Osteoblast (primary cell): ENCODE data around the gene EML4. TPM values are rescaled to one million over a fixed set of nuclear protein-coding genes. Genes with fewer than 3 reads are reported as not detected.
A peak's percentile ranks its signal among the peaks of the same experiment; 100 is the strongest.

Experiments used
- DNase-seq: peaks from one replicate; pipeline ENCODE4 v3.0.0; 2011; ENCODE audit warnings: low spot score, mixed read lengths; ENCODE audit not compliant: insufficient read length; ENCODE audit errors: missing footprints
- H2AFZ ChIP-seq: 2 replicates; pipeline ENCODE4 v1.6.0; 2011; ENCODE audit warnings: mild to moderate bottlenecking, low read length
- H3K27ac ChIP-seq: 2 replicates; pipeline ENCODE4 v1.5.1; 2011; ENCODE audit warnings: mild to moderate bottlenecking, low read depth, low read length, moderate library complexity
- H3K27me3 ChIP-seq: 2 replicates; pipeline ENCODE4 v1.6.0; 2012; ENCODE audit warnings: mild to moderate bottlenecking, control low read depth, inconsistent platforms, low read length, moderate library complexity; ENCODE audit not compliant: insufficient read depth
- H3K36me3 ChIP-seq: 2 replicates; pipeline ENCODE4 v1.5.1; 2011; ENCODE audit warnings: mild to moderate bottlenecking, low read length, control low read depth, moderate library complexity; ENCODE audit not compliant: insufficient read depth
- H3K4me1 ChIP-seq: 2 replicates; pipeline ENCODE4 v1.5.1; 2011; ENCODE audit warnings: mild to moderate bottlenecking, low read length, control low read depth, moderate library complexity; ENCODE audit not compliant: insufficient read depth
- H3K4me2 ChIP-seq: 2 replicates; pipeline ENCODE4 v1.6.0; 2011; ENCODE audit warnings: mild to moderate bottlenecking, low read length; ENCODE audit not compliant: insufficient read depth
- H3K4me3 ChIP-seq: fragments of 200-600 bp; sonication (generic); 3 replicates; pipeline ENCODE4 v1.5.1; 2012; ENCODE audit warnings: mild to moderate bottlenecking, low read length, inconsistent platforms; ENCODE audit not compliant: insufficient read depth
- H3K79me2 ChIP-seq: 2 replicates; pipeline ENCODE4 v1.6.0; 2012; ENCODE audit warnings: mild to moderate bottlenecking, low read length, control low read depth, inconsistent platforms; ENCODE audit not compliant: insufficient read depth
- H3K9me3 ChIP-seq: 2 replicates; pipeline ENCODE4 v1.5.1; 2011; ENCODE audit warnings: low read depth, low read length, control low read depth
- H4K20me1 ChIP-seq: 2 replicates; pipeline ENCODE4 v1.6.0; 2012; ENCODE audit warnings: mild to moderate bottlenecking, low read length, control low read depth; ENCODE audit not compliant: insufficient read depth
- total RNA-seq: library from RNA; depleted of rRNA; stranded (reverse); fragments of >200 nt; gene quantifications from 2 replicates; pipeline ENCODE4 v1.2.3, GENCODE V29; 2012
- TF ChIP-seq, protein P1 (sequence below): IDR thresholded peaks from 2 replicates; pipeline ENCODE4 v1.5.1; 2011; ENCODE audit warnings: mild to moderate bottlenecking, low read depth, low read length, moderate library complexity; ENCODE audit errors: extremely low read depth

The EML4 gene
- total RNA-seq, 1 donor, result 91.9 TPM

DNA sequence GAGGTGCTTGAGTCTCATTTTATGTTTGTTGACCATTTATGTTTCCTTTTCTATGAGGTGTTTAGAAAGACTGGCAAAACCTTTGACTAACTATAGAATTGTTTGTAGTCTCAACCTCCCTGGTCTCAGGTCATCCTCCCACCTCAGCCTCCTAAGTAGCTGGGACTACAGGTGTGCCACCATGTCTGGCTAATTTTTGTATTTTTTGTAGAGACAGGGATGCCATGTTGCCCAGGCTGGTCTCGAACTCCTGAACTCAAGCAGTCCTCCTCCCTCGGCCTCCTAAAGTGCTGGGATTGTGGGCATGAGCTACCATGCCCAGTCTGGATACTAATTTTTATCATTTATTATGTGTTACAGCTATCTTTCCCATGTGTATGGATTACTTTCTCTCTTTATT is 67.8 kb downstream of the EML4 start:
- Histone ChIP-seq H3K4me2 (no peak overlapping the region), H3K9me3 (no peaks in the 10 kb centered on the region), H3K4me1 (peaks cover 6% of the 10 kb centered on the region), H3K27me3 (no peaks in the 10 kb centered on the region), H3K36me3 (no peaks in the 10 kb centered on the region), H3K79me2 (peaks cover 86% of the 10 kb centered on the region), H3K27ac (no peak overlapping the region), H4K20me1 (peaks cover 6% of the 10 kb centered on the region), H2AFZ (no peak overlapping the region), H3K4me3 (no peak overlapping the region)
- TF ChIP-seq, protein P1, sequence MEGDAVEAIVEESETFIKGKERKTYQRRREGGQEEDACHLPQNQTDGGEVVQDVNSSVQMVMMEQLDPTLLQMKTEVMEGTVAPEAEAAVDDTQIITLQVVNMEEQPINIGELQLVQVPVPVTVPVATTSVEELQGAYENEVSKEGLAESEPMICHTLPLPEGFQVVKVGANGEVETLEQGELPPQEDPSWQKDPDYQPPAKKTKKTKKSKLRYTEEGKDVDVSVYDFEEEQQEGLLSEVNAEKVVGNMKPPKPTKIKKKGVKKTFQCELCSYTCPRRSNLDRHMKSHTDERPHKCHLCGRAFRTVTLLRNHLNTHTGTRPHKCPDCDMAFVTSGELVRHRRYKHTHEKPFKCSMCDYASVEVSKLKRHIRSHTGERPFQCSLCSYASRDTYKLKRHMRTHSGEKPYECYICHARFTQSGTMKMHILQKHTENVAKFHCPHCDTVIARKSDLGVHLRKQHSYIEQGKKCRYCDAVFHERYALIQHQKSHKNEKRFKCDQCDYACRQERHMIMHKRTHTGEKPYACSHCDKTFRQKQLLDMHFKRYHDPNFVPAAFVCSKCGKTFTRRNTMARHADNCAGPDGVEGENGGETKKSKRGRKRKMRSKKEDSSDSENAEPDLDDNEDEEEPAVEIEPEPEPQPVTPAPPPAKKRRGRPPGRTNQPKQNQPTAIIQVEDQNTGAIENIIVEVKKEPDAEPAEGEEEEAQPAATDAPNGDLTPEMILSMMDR, result no peak
- DNase-seq, result no peak

DNA sequence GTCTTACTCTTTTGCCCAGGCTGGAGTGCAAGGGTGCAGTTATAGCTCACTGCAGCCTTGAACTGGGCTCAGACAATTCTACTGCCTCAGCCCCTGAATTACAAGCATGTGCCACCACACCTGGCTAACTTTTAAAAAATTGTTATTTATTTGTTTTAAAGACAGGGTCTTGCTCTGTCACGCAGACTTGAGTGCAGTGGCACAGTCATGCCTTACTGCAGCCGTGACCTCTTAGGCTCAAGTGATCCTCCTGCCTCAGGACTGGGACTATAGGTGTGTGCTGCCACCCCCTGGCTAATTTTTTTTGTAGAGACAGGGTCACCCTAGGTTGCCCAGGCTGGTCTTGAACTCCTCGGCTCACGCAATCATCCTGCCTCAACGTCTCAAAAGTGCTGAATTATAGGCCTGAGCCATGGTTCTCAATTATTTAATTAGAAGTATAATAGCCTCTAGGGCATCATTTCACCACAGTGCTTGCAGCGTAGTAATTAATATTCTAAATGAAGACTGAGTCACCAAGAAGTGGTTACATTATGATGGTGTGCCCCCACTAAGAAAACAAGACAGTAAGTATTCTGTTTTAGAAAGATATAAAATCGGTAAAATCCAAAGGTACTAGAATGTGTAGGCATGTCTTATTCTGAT is 69.6 kb downstream of the EML4 start:
- TF ChIP-seq, protein P1, result peak; percentile 27
- Histone ChIP-seq H3K79me2 (peaks cover 93% of the 10 kb centered on the region), H3K4me2 (no peak overlapping the region), H3K27me3 (no peaks in the 10 kb centered on the region), H3K9me3 (no peaks in the 10 kb centered on the region), H3K36me3 (no peaks in the 10 kb centered on the region), H3K4me3 (no peak overlapping the region), H4K20me1 (peaks cover 6% of the 10 kb centered on the region), H3K27ac (no peak overlapping the region), H3K4me1 (peaks cover 6% of the 10 kb centered on the region), H2AFZ (no peak overlapping the region)
- no peak for DNase-seq

DNA sequence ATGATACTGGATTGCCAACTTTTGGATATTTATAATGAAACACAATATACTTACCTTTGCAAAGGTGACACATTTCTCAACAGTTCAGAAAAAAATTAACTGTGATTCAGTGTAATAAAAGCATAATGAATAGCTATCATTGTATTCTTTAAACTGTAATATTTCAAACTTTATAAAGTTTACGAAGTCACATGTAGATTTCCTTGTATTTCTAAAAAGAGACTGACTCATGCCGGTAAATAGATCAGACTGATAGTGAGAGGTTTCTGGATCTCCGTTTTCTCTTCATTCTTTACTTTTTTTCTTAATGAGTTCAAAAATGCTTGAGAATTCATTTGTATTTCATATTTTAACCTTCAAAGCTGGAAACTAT is 70.1 kb downstream of the EML4 start:
- TF ChIP-seq, protein P1, result no peak
- H2AFZ ChIP-seq, result no peak overlapping the region
- H3K27me3 ChIP-seq, result no peaks in the 10 kb centered on the region
- no peak for DNase-seq
- H4K20me1 ChIP-seq, result peaks cover 6% of the 10 kb centered on the region
- H3K4me3 ChIP-seq, result no peak overlapping the region
- no peaks in the 10 kb centered on the region for H3K9me3 ChIP-seq
- H3K4me1 ChIP-seq, result peaks cover under 1% of the 10 kb centered on the region
- H3K4me2 ChIP-seq, result no peak overlapping the region
- no peak overlapping the region for H3K27ac ChIP-seq
- no peaks in the 10 kb centered on the region for H3K36me3 ChIP-seq
- peaks cover 88% of the 10 kb centered on the region for H3K79me2 ChIP-seq

DNA sequence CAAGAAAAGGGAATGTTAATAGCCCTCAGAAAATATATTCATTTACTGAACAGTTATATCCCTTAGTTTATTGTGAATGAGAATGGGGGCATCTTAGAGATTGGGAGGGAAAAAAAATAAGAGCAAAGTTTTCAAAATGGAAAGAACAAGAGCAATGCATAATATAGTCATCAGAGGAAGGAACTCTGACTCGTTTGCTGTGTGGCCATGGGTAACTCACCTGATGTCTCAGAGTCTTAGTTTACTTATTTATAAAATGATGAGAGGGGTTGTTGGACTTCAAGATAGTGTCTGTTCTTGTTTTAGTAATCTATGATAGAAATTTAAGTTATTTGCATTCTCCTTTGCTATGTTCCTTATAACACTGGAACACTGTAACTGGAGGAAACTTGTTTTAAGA is 70.7 kb downstream of the EML4 start:
- Histone ChIP-seq H3K27ac (no peak overlapping the region), H3K4me1 (no peaks in the 10 kb centered on the region), H3K9me3 (no peaks in the 10 kb centered on the region), H3K79me2 (peaks cover 88% of the 10 kb centered on the region), H2AFZ (no peak overlapping the region), H3K4me3 (no peak overlapping the region), H3K27me3 (no peaks in the 10 kb centered on the region), H3K4me2 (no peak overlapping the region), H4K20me1 (peaks cover 6% of the 10 kb centered on the region), H3K36me3 (no peaks in the 10 kb centered on the region)
- TF ChIP-seq, protein P1, result no peak
- DNase-seq, result no peak
